Measurements from ENCODE around the gene OTUD3. TPM values are rescaled to one million over a fixed set of nuclear protein-coding genes. Genes with fewer than 3 reads are reported as not detected.

The OTUD3 gene
- total and polyA plus RNA-seq, 9 of the 15 experiments (the other 6 are each of a cell fraction or from before 2014, with no cell fraction given): 2.0 to 16.6 (median 11.0) TPM

DNA sequence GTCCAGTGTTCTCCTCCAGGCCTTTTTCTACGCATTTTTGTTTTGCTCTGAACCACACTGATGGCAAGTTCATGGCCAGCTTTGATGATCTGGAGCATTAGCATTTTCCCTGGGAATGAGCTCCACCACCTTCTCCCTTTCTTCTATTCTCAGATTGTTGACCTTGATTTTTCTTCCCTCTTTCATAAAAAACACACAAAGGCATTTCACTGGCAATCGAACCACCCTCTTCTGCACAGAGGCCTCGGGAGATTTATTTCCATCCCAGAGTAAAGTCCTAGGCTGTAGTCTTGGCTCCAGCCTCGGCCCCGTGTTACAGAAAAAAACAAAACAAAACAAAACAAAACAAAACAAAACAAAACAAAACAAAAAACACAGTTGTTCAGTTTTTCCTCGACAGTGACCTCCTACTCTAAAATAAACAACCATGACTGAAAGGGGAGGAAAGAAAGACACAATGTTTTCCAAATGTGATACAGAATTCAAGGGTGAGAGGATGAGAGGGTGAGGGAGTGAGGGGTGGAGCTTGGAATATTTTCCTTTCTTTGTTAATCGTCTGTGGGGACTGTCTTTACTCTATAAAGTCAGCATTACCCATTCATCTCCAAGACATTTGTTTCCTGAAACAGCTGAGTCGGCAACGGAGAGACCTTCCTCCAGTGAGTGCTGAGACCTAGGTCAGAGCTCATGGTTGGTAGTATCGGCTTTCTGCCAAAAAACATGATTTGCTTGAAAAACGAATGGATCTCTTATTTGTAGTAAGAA is 37.3 kb upstream of the OTUD3 start (continued):
- TF ChIP-seq NFE2 (IDR thresholded peaks at IDR 0.05; ENCODE audit: low read depth): no peak
- TF ChIP-seq SP1 (CRISPR knock-in tag; IDR thresholded peaks at IDR 0.05): no peak
- TF ChIP-seq ZFP36 (IDR thresholded peaks at IDR 0.05; ENCODE audit: low read depth, low read length, partially characterized antibody): no peak
- TF ChIP-seq, protein P1, sequence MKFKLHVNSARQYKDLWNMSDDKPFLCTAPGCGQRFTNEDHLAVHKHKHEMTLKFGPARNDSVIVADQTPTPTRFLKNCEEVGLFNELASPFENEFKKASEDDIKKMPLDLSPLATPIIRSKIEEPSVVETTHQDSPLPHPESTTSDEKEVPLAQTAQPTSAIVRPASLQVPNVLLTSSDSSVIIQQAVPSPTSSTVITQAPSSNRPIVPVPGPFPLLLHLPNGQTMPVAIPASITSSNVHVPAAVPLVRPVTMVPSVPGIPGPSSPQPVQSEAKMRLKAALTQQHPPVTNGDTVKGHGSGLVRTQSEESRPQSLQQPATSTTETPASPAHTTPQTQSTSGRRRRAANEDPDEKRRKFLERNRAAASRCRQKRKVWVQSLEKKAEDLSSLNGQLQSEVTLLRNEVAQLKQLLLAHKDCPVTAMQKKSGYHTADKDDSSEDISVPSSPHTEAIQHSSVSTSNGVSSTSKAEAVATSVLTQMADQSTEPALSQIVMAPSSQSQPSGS (CRISPR knock-in tag; IDR thresholded peaks at IDR 0.05): no peak
- no peak for TF ChIP-seq CCAR2 (IDR thresholded peaks at IDR 0.05; ENCODE audit: low read depth, low read length)
- TF ChIP-seq FOXJ3 (CRISPR knock-in tag; IDR thresholded peaks at IDR 0.05): no peak
- TF ChIP-seq FOXP1 (CRISPR knock-in tag; IDR thresholded peaks at IDR 0.05): no peak
- no peak for TF ChIP-seq HDAC3 (IDR thresholded peaks at IDR 0.05; ENCODE audit: borderline replicate concordance, partially characterized antibody)
- TF ChIP-seq, protein P2, sequence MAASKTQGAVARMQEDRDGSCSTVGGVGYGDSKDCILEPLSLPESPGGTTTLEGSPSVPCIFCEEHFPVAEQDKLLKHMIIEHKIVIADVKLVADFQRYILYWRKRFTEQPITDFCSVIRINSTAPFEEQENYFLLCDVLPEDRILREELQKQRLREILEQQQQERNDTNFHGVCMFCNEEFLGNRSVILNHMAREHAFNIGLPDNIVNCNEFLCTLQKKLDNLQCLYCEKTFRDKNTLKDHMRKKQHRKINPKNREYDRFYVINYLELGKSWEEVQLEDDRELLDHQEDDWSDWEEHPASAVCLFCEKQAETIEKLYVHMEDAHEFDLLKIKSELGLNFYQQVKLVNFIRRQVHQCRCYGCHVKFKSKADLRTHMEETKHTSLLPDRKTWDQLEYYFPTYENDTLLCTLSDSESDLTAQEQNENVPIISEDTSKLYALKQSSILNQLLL (CRISPR knock-in tag; IDR thresholded peaks at IDR 0.05; ENCODE audit: borderline replicate concordance): no peak
- TF ChIP-seq LEF1 (IDR thresholded peaks at IDR 0.05): no peak
- no peak for TF ChIP-seq CEBPG (CRISPR knock-in tag; IDR thresholded peaks at IDR 0.05)
- TF ChIP-seq CEBPG (tag; conservative IDR thresholded peaks at IDR 0.05 in 1 of 2, IDR thresholded peaks at IDR 0.05 in 1 of 2): no peak
- peak; percentile 43; the same call in 1 of the 2 replicates for TF ChIP-seq C11orf30 (IDR thresholded peaks at IDR 0.05; ENCODE audit: low read depth)
- TF ChIP-seq, protein P3, sequence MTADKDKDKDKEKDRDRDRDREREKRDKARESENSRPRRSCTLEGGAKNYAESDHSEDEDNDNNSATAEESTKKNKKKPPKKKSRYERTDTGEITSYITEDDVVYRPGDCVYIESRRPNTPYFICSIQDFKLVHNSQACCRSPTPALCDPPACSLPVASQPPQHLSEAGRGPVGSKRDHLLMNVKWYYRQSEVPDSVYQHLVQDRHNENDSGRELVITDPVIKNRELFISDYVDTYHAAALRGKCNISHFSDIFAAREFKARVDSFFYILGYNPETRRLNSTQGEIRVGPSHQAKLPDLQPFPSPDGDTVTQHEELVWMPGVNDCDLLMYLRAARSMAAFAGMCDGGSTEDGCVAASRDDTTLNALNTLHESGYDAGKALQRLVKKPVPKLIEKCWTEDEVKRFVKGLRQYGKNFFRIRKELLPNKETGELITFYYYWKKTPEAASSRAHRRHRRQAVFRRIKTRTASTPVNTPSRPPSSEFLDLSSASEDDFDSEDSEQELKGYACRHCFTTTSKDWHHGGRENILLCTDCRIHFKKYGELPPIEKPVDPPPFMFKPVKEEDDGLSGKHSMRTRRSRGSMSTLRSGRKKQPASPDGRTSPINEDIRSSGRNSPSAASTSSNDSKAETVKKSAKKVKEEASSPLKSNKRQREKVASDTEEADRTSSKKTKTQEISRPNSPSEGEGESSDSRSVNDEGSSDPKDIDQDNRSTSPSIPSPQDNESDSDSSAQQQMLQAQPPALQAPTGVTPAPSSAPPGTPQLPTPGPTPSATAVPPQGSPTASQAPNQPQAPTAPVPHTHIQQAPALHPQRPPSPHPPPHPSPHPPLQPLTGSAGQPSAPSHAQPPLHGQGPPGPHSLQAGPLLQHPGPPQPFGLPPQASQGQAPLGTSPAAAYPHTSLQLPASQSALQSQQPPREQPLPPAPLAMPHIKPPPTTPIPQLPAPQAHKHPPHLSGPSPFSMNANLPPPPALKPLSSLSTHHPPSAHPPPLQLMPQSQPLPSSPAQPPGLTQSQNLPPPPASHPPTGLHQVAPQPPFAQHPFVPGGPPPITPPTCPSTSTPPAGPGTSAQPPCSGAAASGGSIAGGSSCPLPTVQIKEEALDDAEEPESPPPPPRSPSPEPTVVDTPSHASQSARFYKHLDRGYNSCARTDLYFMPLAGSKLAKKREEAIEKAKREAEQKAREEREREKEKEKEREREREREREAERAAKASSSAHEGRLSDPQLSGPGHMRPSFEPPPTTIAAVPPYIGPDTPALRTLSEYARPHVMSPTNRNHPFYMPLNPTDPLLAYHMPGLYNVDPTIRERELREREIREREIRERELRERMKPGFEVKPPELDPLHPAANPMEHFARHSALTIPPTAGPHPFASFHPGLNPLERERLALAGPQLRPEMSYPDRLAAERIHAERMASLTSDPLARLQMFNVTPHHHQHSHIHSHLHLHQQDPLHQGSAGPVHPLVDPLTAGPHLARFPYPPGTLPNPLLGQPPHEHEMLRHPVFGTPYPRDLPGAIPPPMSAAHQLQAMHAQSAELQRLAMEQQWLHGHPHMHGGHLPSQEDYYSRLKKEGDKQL (CRISPR knock-in tag; IDR thresholded peaks at IDR 0.05; ENCODE audit: borderline replicate concordance): no peak
- TF ChIP-seq CHD4 (IDR thresholded peaks at IDR 0.05; ENCODE audit: insufficient read depth, insufficient replicate concordance, low read depth, low read length, poor library complexity, severe bottlenecking): no peak
- TF ChIP-seq ZNF639 (CRISPR knock-in tag; conservative IDR thresholded peaks at IDR 0.05 in 1 of 2, IDR thresholded peaks at IDR 0.05 in 1 of 2): no peak
- no peak for TF ChIP-seq ZNF140 (CRISPR knock-in tag; IDR thresholded peaks at IDR 0.05)
- peak; percentile 59 for TF ChIP-seq ZNF316 (IDR thresholded peaks at IDR 0.05)
